Myocyte (in vitro differentiated cells): Measurements from ENCODE around the gene KAT6B. TPM values are rescaled to one million over a fixed set of nuclear protein-coding genes. Genes with fewer than 3 reads are reported as not detected.
A peak's percentile ranks its signal among the peaks of the same experiment; 100 is the strongest.

ENCODE experiments used
- DNase-seq: peaks from one replicate; pipeline ENCODE4 v3.0.0-alpha.2; 2012; ENCODE audit warnings: low read depth
- total RNA-seq: library from RNA; depleted of rRNA; stranded (reverse); fragments of >200 nt; gene quantifications from 2 replicates; pipeline ENCODE4 v1.2.3, GENCODE V29; 2014

KAT6B gene
- total RNA-seq, 1 donor from 2014 or later: 13.1 TPM

DNA sequence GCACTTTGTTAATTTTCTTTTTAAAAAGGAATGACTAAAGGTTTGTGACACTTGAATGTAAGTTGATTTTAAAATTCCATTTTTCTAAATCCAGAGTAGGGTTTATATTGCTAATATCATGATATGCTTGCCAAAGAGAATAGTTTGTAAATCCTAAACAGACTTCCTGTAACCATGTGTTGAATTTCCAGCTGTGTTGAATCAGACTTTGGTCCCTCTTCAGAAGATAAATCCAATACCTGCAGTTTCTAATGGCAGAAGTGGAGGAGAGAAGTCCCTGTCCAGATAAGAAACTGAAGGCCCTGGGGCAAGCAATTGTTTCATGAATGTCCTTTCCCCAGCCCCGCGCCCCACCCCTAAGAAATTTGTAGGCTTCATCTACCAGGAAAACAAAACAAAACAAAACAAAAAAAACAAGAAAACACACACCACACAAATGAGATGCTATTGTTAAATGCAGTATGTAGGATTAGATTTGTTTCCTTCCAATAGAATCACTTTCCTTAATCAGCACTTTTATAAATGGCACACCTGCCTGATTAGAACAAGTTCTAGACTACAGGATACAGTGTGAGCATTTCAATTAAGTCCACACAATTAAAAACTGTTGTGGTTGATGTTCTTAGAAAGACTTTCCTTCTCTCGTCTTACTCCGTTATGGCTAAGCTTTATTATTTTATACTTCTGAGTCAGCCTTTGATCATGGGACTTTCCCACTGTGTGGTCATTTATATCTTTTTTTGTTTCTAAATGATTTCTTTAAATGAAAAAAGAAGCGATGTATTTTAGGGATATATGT lies 122.8 kb downstream of the KAT6B start:
- peak; percentile 19 for DNase-seq

DNA sequence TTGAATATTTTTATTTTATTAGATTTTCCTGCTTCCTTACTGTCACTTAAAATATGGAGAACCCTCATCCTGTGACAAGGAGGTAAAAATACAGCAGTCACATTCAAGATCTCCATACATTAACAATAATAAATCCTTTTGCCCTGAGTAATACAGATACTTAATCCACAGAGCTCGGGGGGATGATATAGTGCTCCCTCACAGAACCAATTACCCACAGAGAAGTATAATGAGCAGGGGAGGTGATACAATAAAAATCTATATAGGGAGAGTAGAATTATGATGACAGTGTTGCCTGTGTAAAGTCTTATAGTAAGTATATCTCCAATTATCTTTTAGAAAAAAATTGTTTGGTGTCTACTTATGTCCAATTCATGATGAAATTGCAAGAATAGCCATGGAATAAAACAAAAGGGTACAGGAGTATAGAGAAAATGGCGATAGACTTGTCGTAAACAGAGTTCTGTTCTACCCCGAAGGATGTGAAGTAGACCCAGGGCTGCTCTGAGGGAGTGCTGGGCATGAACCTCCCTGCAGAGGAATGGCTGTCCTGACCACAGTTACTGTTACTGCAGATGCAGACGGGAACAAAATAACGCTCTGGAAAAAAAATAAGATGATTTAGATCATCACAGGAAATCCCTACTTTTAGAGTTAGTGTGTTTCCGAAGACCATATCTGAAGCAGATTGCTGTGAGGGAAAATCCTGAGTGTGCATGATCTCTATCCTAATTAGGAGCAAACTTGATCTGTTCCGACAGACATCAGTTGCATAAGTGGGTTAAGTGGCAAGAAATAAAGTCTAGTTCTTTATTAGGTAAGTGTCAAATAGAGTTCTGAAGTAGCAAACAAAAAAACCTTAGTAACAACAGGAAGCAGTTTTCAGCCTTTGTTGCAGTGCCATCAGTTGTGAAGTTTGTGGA lies 123.7 kb downstream of the KAT6B start:
- no peak for DNase-seq

DNA sequence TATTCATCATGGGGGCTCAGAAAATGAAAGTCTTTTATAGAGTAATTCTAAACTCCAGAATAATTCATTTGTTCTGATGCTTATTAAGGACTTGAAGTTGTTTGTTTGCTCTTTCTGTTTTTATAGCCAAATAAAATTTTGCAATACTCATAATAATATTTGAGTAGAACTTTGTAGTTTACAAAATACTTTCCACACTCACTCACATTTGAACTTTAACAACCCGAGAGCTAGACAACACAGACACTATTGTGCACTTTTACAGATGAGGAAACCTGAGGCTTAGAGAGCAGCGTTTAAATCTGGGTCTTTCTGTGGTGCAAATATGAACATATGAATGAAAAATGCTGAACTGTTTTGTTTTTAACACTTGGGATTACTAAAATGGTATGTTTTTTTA lies 126.8 kb downstream of the KAT6B start:
- DNase-seq: no peak

DNA sequence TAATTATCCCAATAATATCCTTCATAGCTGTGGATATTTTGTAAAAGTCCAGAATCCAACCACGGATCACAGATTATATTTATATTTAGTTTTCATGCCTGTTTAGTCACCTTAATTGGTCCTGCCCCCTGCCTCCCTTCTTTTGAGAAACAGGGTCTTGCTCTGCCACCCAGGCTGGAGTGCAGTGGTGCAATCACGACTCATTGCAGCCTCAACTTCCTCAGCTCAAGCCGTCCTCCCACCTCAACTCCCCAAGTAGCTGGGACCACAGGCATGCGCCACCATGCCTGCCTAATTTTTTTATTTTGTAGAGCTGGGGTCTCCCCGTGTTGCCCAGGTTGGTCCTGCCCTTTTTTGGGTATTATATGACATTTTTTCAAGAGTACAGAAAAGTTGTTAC lies 129.4 kb downstream of the KAT6B start:
- DNase-seq: no peak

DNA sequence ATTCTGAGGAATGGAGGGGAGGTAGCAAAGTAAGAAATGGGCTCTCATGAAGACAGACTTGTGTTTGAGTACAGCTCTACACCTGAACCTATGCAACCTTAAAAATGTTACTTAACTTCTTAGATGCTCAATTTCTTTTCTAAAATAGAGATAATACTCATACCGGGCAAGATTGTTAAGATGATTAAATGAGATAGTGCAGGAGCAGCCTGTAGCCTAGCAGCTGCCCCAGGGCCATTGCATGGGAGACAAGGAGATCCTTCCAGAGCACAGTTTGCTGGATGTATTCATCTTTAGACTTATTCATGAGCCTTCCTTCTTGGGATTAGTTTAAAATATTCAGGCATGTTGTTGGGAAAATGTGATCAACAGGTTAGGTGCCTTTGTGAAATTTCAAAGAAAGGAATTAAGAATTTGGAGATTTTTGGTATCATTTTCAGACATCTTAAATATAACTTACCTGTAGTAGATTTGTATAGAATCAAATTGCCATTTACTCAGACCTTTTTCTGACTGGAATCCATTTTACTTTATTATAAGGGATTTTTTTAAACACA lies 130.2 kb downstream of the KAT6B start:
- no peak for DNase-seq

DNA sequence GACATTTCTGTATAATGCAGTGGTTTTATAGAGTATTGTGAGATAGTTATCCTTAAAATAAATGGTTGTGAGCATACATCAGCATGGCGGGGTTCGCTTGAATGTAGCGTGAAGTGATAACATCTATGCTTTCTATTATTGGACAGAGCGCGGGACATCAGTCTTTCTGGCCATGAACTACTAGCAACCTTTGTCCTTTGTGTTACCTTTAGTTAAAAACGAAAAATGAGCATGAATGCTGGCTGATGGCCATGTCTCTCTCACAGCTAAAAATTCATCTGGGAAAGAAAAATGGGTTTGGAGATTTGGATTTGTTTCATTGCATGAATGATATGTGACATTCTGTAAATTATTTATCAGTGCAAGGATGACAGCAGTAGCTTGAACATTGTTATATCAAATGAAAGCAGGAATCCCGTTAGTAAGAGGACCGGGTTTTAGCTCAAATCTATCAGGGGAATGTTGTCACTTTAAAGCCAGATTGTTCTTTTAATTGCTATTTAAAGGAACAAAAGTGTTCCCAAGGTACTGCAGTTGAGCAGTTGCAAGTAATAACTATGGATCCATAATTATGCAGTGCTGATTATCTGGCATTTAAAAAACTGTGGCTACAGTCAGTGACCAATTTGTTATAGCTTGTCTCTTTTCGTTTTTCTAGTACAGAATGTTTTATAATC lies 131.0 kb downstream of the KAT6B start:
- DNase-seq: no peak

DNA sequence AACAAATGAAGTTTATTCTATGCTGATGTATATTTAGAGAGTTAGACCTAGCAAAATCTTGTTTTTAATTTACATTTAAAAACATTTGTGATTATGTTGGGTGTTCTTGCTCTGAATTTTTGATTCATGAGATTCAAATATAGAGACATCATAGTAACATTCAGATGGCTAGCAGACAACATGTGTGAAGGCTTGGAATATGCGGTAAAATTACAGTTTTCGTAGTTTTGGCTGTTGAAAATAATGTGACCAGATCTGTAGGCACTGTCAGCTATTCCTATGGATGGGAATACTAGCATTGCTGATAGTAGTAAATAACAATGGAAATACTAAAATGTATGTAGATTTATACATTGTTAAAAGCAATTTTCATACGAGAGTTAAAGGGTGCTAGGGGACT lies 131.9 kb downstream of the KAT6B start:
- DNase-seq: no peak

DNA sequence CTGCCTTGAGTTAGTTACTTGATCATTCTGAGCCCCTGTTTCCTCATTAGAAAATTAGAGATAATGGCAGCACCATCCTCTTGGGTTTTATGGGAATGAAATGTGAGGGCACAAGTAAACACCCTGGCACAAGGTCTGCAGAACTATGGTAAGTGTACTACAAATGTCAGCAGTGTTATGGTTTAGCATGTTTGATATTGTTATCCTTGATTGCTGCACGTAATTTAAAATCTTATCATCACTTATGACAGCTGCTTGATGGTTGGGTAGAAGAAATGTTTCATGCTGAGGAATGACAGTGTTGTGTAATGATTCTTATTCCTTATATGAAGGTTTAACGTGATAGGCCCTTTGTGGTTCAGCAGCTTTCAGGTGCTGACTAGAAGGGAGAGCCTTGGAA lies 134.3 kb downstream of the KAT6B start:
- DNase-seq: no peak

DNA sequence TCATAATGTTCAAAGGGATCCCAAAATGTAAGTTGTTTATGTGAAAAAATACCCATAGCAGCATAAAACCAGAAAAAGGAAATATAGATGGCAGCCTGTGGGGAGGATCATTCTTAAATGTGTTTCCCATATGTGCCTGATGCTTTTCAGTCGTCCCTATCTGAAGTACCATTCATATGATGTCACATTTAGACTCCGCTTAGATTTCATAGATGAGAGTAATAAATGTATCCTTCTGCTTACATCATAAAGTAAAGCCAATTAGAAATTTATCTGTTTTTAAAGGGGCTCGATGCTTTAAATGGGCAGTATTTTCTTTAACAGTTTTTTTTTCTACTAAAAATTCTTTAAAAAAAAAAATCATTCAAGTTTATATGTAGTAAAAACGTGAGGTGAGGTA lies 136.1 kb downstream of the KAT6B start:
- no peak for DNase-seq

DNA sequence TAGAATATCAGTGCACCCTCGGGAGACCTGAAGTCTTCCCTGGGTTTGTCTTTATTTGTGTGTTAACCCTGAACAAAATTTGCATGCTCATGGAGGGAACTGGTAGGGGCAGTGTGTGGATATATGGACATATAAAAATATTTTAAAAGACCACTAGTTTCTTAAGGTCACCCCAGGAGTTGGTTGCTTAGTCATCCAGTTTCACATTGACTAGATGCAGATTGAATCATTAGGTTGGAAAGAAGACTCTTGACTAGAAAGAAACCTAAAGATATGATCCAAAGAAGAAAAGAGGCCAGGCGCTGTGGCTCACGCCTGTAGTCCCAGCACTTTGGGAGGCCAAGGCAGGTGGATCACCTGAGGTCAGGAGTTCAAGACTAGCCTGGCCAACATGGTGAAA lies 137.1 kb downstream of the KAT6B start:
- no peak for DNase-seq

DNA sequence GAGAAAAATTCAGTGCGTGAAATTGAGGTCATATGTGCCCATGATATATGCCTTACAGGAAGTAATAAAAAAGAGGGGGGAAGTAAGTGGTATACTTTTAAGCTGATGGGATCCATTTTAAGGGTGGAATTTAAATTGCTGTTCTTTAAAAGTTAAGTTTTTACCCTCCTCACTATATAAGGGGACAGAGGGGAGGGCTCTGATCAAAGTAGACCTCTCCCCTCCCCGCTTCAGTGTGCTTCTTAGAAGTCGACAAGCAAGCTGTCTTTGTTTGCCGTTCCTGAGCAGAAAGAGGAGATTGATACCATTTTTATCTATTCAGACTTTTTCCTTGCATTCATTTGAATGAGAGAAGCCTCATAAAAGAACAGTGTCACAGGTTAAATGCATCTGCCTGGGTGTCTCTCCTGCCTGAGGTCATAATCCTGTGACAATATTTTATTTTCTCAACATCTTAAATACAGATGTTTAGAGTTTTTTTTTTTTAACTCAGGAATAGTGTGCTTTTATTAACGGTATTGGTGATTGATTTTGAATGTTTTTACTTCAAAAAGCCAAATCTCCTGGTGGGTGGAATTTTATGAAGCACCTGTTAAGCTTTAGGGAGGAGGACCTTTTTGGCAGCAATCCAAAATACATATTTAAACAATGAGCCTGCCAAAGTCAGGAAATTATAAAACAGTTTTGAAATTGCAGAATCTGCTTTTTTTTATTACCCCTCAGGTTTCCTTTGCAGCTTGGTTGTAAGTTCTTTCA lies 141.7 kb downstream of the KAT6B start:
- DNase-seq: no peak

DNA sequence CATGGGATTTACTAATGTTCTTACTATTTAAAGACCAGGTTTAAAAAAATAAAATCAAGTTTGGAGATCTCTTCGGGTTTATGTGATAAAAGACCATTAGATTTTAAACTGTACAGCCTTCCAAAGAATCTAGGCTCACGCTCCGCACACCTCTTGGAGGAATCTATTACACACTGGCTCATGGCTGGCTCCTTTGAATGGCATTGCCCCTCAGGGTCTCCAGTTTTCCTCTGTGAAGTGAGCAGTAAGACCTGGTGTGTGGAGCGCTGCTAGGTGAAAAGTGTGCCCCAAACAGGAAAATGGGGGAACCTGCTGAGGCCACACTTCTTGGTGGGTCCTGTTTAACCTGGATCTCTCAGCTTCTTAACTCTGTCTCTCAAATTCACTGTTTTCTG lies 142.3 kb downstream of the KAT6B start:
- DNase-seq: no peak

DNA sequence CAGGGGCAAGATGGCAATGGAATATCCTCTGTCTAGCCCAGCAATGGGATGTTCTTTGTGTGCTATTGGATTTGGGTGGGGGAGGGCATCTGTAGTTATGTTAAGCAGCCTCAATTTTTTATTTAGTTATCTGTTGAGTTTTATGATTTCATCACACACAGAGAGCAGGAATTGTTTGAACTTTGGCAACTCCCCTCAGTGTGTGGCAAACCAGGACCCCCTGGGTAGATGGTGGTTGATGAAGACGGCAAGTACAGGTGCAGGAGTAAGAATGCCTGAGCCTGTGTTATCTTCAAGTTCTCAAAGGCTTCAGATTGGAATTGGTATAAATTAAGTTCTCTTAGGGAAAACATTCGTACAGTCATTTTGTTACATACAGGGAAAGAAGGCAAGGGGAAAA lies 142.7 kb downstream of the KAT6B start:
- DNase-seq: no peak

DNA sequence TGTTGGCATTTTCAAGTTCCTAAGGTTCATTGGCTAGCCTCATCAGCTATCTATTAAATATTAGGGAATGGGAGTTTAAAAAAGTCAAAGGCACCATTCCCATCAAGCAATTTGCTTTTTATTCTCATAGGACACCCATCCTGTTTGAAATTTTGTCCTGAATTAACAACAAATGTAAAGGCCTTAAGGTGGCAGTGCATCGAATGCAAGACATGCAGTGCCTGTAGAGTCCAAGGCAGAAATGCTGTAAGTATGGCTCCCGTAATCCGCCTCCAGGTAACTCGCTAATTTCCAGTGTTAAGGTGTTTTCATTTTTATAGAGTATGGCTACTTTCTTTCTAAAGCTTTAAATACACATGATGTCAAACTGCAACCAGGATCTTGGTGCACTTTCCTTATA lies 143.1 kb downstream of the KAT6B start:
- no peak for DNase-seq

DNA sequence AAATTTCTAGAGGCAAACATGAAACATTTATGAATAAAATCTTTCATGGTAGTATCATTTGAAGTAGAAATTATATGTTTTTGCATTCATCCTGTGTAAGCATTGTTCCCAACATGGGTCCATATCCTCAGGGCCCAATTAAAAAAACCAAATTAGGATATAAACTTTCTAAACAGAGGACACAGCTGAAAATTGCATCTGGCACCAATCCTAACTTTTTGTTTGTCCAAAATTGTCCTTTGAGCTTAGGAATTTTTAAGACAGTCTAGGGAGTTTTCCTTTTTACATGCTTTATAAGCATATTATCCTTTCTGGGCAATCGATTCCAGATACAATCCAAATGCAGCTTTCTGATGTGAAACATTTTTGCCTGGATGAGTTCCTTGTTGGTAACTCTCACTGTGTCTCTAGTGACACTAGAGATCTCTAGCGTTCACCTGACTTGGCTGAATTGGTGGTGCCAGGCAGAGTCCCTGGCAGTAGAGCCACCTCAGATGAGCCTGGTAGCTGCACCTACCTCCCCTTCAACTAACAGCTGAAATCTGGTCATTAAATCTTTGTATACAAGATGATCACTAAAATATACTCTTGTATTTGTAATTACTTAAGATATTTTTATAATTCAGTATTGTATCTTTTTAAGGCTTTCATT lies 147.5 kb downstream of the KAT6B start:
- no peak for DNase-seq

DNA sequence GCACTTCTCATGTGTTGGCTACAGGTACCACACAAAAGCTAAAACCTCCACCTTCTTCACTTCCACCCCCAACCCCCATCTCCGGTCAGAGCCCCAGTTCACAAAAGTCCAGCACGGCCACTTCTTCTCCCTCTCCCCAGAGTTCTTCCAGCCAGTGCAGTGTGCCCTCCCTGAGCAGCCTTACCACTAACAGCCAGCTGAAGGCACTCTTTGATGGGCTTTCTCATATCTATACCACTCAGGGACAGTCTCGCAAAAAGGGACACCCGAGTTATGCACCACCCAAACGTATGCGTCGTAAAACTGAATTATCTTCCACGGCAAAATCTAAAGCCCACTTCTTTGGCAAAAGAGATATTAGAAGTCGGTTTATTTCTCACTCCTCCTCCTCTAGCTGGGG lies 149.4 kb downstream of the KAT6B start:
- DNase-seq: no peak

DNA sequence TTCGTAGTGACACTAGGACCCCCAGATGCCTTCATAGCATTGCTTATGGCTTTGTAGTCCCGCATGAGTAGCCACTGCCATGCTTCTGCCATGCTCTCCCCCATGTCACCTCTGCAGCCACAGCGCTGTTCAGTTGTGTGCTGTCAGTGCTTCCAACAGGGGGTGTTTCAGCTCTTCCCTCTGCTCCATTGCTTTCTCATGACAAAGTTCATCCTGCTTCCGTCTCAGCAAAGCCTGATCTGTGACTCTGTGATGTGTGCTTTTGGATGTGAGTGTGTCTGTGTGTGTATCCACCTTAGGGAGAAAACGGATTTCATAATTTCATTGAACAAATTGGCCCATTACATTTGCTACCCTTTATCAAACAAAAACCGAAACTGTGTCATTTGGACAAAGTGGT lies 150.2 kb downstream of the KAT6B start:
- no peak for DNase-seq

DNA sequence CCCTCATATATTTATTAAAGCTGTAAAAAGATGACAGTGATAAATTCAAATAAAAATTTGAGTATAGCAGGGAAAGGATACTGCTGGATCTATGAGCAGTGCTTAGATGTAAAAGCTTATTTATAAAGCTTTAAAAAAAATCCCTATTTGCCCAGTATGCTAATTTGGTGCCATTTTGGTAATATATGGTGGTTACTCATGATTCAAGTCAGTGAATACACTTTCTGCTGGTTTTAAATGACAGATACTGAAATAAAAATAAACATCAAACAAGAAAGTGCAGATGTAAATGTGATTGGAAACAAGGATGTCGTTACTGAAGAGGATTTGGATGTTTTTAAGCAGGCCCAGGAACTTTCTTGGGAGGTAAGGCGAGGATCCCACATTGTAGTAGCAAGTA lies 150.7 kb downstream of the KAT6B start:
- no peak for DNase-seq

DNA sequence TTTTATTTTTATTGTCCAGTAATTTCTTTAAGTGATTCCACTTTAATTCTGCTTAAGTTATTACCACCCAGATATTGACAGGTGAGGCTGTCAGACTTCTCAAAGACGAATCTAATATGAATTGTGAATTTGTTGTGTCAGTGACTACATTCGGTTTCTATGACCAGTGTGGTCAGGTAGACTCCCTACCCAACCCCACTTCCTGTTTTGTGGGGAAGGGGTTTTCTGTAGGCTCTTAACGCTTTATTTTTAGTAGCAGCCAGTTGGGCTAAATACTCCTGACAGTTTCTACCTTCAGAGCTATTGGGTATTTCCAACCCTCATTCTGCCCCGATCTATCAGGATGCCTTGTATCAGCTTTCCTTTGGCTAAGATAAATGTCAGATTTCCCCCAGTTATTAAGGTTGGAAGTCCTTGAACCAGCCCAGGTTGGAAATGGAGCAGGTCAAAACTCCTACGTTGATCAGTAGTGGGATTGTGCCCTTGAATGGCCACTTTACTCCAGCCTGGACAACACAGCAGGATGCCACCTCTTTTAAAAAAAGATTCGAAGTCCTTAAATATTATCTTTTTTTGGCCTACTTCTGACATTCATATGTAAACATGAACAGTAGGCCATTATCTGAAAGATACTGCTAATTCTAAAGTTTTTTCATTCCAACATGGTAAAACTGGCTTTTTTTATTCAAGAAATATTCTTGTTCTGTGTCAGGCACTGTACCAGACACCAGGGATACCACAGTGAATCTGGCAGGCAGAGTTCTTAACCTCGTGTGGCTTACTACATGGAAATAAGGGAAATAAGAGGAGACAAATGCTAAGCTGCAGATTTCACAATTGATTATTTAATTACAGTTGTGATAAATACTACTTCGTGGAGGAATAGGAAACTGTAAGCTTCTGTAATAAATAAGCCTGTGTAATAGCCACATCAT lies 151.8 kb downstream of the KAT6B start:
- DNase-seq: no peak
